OCI-LY7 (cell line): ENCODE data around the gene THRB.

Source experiments
- CTCF ChIP-seq: fragments of 200-600 bp; sonication (generic); conservative IDR thresholded peaks from 2 replicates; pipeline ENCODE4 v1.5.1; 2014; ENCODE audit warnings: mild to moderate bottlenecking, antibody characterized with exemption, low read length, moderate library complexity, mixed read lengths
- EZH2phosphoT487 ChIP-seq: fragments of 200-600 bp; sonication (generic); IDR thresholded peaks from 2 replicates; pipeline ENCODE4 v1.6.1; 2018; ENCODE audit warnings: low read depth, borderline replicate concordance, mild to moderate bottlenecking, mixed run types, antibody characterized with exemption, low read length, moderate library complexity, mixed read lengths

- no peak for TF ChIP-seq CTCF
- no peak for TF ChIP-seq EZH2phosphoT487
These were observed 179.3 kb downstream of the THRB start for GRCh38 chr3:24315356-24315755.
